Measurements from ENCODE around the gene GDPD3. TPM values are rescaled to one million over a fixed set of nuclear protein-coding genes. Genes with fewer than 3 reads are reported as not detected.

Gene GDPD3
- total and polyA plus RNA-seq, 2 of the 13 experiments (the other 11 are each of a cell fraction or from before 2014, with no cell fraction given), result 18.7 to 20.6 TPM

DNA sequence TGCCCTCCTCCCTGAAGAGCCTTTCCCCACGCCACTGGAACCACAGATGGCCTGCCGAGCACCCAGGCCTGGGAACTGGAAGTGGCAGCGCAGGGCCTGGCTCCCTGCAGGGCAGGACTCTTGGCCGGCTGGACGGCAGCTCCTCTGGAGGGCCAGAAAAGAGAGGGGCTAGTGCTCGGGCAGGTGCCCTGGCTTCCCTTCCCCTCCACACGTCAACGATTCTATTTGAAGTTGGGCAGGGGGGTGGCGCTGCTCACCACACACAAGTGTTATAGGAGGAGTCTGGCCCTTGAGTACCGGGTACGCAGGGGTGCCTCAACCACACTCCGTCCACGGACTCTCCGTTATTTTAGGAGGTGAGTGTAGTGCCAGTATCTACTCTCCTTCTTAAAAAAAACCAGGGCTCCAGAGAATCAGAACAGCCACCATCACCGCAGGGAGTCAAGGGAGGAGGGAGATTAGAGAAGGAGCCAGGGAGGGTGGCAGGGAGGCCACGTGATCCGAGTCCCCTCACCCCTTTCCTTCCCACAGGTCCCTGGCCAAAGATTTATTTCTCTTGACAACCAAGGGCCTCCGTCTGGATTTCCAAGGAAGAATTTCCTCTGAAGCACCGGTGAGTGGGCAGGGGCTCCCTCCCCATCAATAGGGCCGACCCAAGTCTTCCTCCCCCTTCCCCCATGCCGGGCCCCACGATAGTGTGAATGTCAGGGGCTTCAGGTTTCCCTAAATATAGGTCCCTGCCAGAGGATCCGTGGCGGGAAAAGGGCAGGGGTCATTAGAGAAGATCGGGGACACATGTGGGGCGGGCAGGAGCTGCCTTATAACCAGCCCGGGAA, 49.2 kb downstream of the GDPD3 start (continued):
- TF ChIP-seq AHR (CRISPR knock-in tag; IDR thresholded peaks at IDR 0.05) (peak; percentile 93; the same call in 1 of the 2 replicates), ZUFSP (CRISPR knock-in tag; IDR thresholded peaks at IDR 0.05; ENCODE audit: borderline replicate concordance) (no peak), ZNF3 (CRISPR knock-in tag; IDR thresholded peaks at IDR 0.05) (no peak), ZBTB2 (CRISPR knock-in tag; IDR thresholded peaks at IDR 0.05; ENCODE audit: low read depth) (no peak), SRSF1 (optimal IDR thresholded peaks at IDR 0.05; ENCODE audit: low read depth, low read length) (no peak), GABPB1 (CRISPR knock-in tag; IDR thresholded peaks at IDR 0.05) (peak; percentile 64), MBNL3 (CRISPR knock-in tag; conservative IDR thresholded peaks at IDR 0.05) (no peak), MYC (CRISPR knock-in tag; IDR thresholded peaks at IDR 0.05; ENCODE audit: borderline replicate concordance) (peak; percentile 80; the same call in 1 of the 2 replicates), ZNF256 (CRISPR knock-in tag; conservative IDR thresholded peaks at IDR 0.05) (no peak), HNRNPUL1 (IDR thresholded peaks at IDR 0.05; ENCODE audit: low read depth, low read length) (no peak), ZBTB42 (CRISPR knock-in tag; IDR thresholded peaks at IDR 0.05) (no peak), ZNF768 (CRISPR knock-in tag; IDR thresholded peaks at IDR 0.05) (peak; percentile 47; the same call in 1 of the 2 replicates), RELA (CRISPR knock-in tag; IDR thresholded peaks at IDR 0.05) (no peak), KLF6 (CRISPR knock-in tag; IDR thresholded peaks at IDR 0.05) (peak; percentile 28; the same call in 1 of the 2 replicates), ZSCAN20 (CRISPR knock-in tag; IDR thresholded peaks at IDR 0.05; ENCODE audit: borderline replicate concordance) (no peak), SIX1 (CRISPR knock-in tag; IDR thresholded peaks at IDR 0.05; ENCODE audit: borderline replicate concordance) (0 out of 2 replicates have a peak, but pooled peaks have one; percentile 10), CBX1 (IDR thresholded peaks at IDR 0.05; ENCODE audit: low read depth) (no peak), XBP1 (CRISPR knock-in tag; IDR thresholded peaks at IDR 0.05) (no peak), SMARCC2 (IDR thresholded peaks at IDR 0.05) (no peak), TAF15 (IDR thresholded peaks at IDR 0.05; ENCODE audit: low read depth, low read length, poor library complexity, severe bottlenecking) (no peak), SP1 (IDR thresholded peaks at IDR 0.05) (no peak), SP1 (CRISPR knock-in tag; IDR thresholded peaks at IDR 0.05) (no peak), ARID2 (CRISPR knock-in tag; IDR thresholded peaks at IDR 0.05; ENCODE audit: borderline replicate concordance) (peak; percentile 87), KDM4B (CRISPR knock-in tag; IDR thresholded peaks at IDR 0.05) (no peak; the same call in 1 of the 2 replicates), SMARCE1 (IDR thresholded peaks at IDR 0.05; ENCODE audit: borderline replicate concordance) (no peak), NFYC (CRISPR knock-in tag; IDR thresholded peaks at IDR 0.05) (0 out of 2 replicates have a peak, but pooled peaks have one; percentile 24), ZNF878 (CRISPR knock-in tag; IDR thresholded peaks at IDR 0.05) (peak; percentile 81), ZNF354B (CRISPR knock-in tag; IDR thresholded peaks at IDR 0.05) (peak; percentile 36; the same call in 1 of the 2 replicates)
- TF ChIP-seq, protein P1, sequence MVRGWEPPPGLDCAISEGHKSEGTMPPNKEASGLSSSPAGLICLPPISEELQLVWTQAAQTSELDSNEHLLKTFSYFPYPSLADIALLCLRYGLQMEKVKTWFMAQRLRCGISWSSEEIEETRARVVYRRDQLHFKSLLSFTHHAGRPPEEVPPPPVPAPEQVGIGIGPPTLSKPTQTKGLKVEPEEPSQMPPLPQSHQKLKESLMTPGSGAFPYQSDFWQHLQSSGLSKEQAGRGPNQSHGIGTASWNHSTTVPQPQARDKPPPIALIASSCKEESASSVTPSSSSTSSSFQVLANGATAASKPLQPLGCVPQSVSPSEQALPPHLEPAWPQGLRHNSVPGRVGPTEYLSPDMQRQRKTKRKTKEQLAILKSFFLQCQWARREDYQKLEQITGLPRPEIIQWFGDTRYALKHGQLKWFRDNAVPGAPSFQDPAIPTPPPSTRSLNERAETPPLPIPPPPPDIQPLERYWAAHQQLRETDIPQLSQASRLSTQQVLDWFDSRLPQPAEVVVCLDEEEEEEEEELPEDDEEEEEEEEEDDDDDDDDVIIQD (CRISPR knock-in tag; IDR thresholded peaks at IDR 0.05; ENCODE audit: low read depth), result no peak

Data from HepG2 (cell line).